ENCODE data around the gene RAPSN. TPM values are rescaled to one million over a fixed set of nuclear protein-coding genes. Genes with fewer than 3 reads are reported as not detected.
A peak's percentile ranks its signal among the peaks of the same experiment; 100 is the strongest.

RAPSN gene
- total and polyA plus RNA-seq, 5 donors from 2014 or later = 1.7 TPM; not detected in 4

- Mint-ChIP-seq H3K4me1 (peaks cover 0 to 13% (median 0%) of the 10 kb centered on the region in 4 donors), H3K27ac (no peak overlapping the region), H3K36me3 (peaks cover 9% of the 10 kb centered on the region), H3K27me3 (no peaks in the 10 kb centered on the region), H3K9me3 (peaks cover 0 to 2% (median 0%) of the 10 kb centered on the region in 7 donors), H3K4me3 (no peak overlapping the region)
- no peaks in the 10 kb centered on the region for H3K27me3 ChIP-seq (ENCODE audit: control insufficient read depth, insufficient read depth, low read length)
- ATAC-seq (ENCODE audit: low read depth in 2 of 2) (no peak), DNase-seq (no peak)
- H3K9me3 ChIP-seq (ENCODE audit: control insufficient read depth in 2 of 2, low read length in 2 of 2) = no peaks in the 10 kb centered on the region
- no peak overlapping the region for H3K27ac ChIP-seq (ENCODE audit: insufficient read depth, low read length, poor library complexity, severe bottlenecking)
- peaks cover 23% of the 10 kb centered on the region for H3K36me3 ChIP-seq (ENCODE audit: control insufficient read depth, insufficient read depth, low read length)
- peaks cover 9% of the 10 kb centered on the region for H3K4me1 ChIP-seq (ENCODE audit: control insufficient read depth, insufficient read depth, low read length, poor library complexity, severe bottlenecking)
- H3K4me3 ChIP-seq (ENCODE audit: low read depth, low read length) = no peak overlapping the region
These were observed 34.3 kb downstream of the RAPSN start for GRCh38 chr11:47414685-47415070.

DNA sequence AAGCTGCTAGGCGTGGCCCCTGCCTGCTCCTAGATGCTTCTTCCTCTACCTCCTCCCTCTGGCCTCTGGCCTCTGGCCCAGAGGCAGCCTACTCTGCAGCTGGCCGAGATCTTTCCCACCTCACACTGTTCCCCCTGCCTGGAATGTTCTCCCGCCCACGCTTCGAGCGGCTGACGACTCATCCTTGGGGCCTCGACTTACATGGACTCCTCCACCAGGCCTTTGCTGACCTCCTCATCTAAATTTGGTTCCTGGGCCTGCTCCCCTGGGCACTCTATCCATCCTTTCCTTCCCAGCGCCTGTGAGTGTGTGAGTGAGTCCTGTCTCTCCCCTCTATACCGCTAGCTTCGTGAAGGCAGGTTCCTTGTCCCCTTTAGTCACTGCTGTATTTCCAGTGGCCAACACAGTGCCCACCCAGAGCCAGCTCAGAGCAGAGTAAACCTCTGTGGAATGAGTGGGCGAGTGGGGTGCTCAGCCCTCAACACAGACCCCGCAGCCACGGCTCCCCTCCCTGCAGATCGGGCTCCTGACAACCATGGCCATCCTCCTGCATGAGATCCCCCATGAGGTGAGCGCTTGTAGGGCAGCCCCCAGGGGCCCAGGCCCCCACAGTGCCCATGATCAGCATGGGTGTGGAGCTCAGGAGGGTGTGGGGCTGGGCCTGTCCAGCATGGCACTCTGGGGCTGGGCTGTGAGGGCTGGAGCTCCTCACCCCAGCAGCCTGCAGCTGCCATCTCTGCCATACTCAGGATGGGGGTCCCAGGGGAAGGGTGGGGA is 34.8 kb downstream of the RAPSN start:
- no peak overlapping the region for H3K4me3 ChIP-seq (ENCODE audit: low read depth, low read length)
- H3K9me3 Mint-ChIP-seq = peaks cover 0 to 2% (median 0%) of the 10 kb centered on the region in 7 donors
- peak overlapping the region in 1 of 4 donors; percentile 23 for H3K4me3 Mint-ChIP-seq
- DNase-seq (no peak), ATAC-seq (ENCODE audit: low read depth in 2 of 2) (no peak)
- H3K27me3 ChIP-seq (ENCODE audit: control insufficient read depth, insufficient read depth, low read length) = no peaks in the 10 kb centered on the region
- H3K27ac Mint-ChIP-seq = peak overlapping the region in 2 of 3 donors; percentile 65 to 75
- no peak overlapping the region for H3K27ac ChIP-seq (ENCODE audit: insufficient read depth, low read length, poor library complexity, severe bottlenecking)
- H3K4me1 ChIP-seq (ENCODE audit: control insufficient read depth, insufficient read depth, low read length, poor library complexity, severe bottlenecking) = peaks cover 15% of the 10 kb centered on the region
- H3K36me3 ChIP-seq (ENCODE audit: control insufficient read depth, insufficient read depth, low read length) = peaks cover 20% of the 10 kb centered on the region
- no peaks in the 10 kb centered on the region for H3K27me3 Mint-ChIP-seq
- peaks cover 9% of the 10 kb centered on the region for H3K36me3 Mint-ChIP-seq
- no peaks in the 10 kb centered on the region for H3K9me3 ChIP-seq (ENCODE audit: control insufficient read depth in 2 of 2, low read length in 2 of 2)
- H3K4me1 Mint-ChIP-seq = peaks cover 0 to 18% (median 0%) of the 10 kb centered on the region in 4 donors

- Histone ChIP-seq H3K4me1 (ENCODE audit: control insufficient read depth, insufficient read depth, low read length, poor library complexity, severe bottlenecking) (peaks cover 21% of the 10 kb centered on the region), H3K27me3 (ENCODE audit: control insufficient read depth, insufficient read depth, low read length) (no peaks in the 10 kb centered on the region), H3K9me3 (ENCODE audit: control insufficient read depth in 2 of 2, low read length in 2 of 2) (no peaks in the 10 kb centered on the region), H3K36me3 (ENCODE audit: control insufficient read depth, insufficient read depth, low read length) (peaks cover 12% of the 10 kb centered on the region), H3K4me3 (ENCODE audit: low read depth, low read length) (no peak overlapping the region), H3K27ac (ENCODE audit: insufficient read depth, low read length, poor library complexity, severe bottlenecking) (no peak overlapping the region)
- H3K4me1 Mint-ChIP-seq = peaks cover 0 to 22% (median 0%) of the 10 kb centered on the region in 4 donors
- no peaks in the 10 kb centered on the region for H3K27me3 Mint-ChIP-seq
- DNase-seq (no peak), ATAC-seq (ENCODE audit: low read depth in 2 of 2) (no peak)
- peaks cover 0 to 2% (median 0%) of the 10 kb centered on the region in 7 donors for H3K9me3 Mint-ChIP-seq
- H3K27ac Mint-ChIP-seq = no peak overlapping the region
- H3K36me3 Mint-ChIP-seq = peaks cover 9% of the 10 kb centered on the region
- no peak overlapping the region for H3K4me3 Mint-ChIP-seq
These were observed 35.6 kb downstream of the RAPSN start for GRCh38 chr11:47413351-47413750.

DNA sequence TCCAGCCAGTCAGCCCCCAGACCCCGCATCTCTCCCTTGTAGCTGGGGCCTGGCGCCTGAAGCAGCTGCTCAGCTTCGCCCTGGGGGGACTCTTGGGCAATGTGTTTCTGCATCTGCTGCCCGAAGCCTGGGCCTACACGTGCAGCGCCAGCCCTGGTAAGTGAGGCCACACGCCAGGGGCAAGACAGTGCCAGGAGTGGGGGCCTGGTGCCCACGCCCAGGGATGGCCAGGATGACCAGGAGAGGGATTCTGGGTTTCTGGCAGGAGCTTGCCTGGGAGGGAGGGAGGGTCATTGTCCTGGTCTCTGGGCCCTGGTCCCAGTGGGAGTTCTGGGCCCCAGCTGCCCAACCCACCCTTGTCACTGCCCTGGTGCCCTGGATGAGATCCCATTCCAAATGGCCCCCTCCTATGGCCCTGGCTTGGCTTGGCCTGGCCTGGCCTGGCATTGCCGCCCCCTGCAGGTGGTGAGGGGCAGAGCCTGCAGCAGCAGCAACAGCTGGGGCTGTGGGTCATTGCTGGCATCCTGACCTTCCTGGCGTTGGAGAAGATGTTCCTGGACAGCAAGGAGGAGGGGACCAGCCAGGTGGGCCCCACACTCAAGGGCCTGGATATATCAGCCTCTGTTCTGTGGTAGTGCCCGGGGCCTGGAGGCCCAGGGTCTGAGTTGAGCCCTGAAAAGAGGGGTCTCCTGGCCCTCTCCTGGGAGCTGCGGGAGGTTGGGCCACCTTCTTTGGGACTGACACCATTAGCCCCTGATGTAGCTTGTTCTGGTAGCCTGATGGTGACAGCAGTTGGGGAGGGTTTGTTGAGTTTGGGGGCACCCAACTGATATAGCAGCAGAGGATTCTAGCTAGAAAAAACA is 36.8 kb downstream of the RAPSN start:
- Histone ChIP-seq H3K4me1 (ENCODE audit: control insufficient read depth, insufficient read depth, low read length, poor library complexity, severe bottlenecking) (peaks cover 29% of the 10 kb centered on the region), H3K9me3 (ENCODE audit: control insufficient read depth in 2 of 2, low read length in 2 of 2) (no peaks in the 10 kb centered on the region), H3K36me3 (ENCODE audit: control insufficient read depth, insufficient read depth, low read length) (peaks cover 10% of the 10 kb centered on the region), H3K27me3 (ENCODE audit: control insufficient read depth, insufficient read depth, low read length) (no peaks in the 10 kb centered on the region), H3K27ac (ENCODE audit: insufficient read depth, low read length, poor library complexity, severe bottlenecking) (no peak overlapping the region), H3K4me3 (ENCODE audit: low read depth, low read length) (no peak overlapping the region)
- Mint-ChIP-seq H3K36me3 (peaks cover 9% of the 10 kb centered on the region), H3K27ac (no peak overlapping the region), H3K4me1 (peaks cover 0 to 31% (median 3%) of the 10 kb centered on the region in 4 donors), H3K4me3 (peak overlapping the region in 1 of 4 donors; percentile 25), H3K9me3 (peaks cover 0 to 2% (median 0%) of the 10 kb centered on the region in 7 donors), H3K27me3 (no peaks in the 10 kb centered on the region)
- DNase-seq = peak; percentile 28 to 56 (median 46)
- no peak for ATAC-seq (ENCODE audit: low read depth in 2 of 2)

DNA sequence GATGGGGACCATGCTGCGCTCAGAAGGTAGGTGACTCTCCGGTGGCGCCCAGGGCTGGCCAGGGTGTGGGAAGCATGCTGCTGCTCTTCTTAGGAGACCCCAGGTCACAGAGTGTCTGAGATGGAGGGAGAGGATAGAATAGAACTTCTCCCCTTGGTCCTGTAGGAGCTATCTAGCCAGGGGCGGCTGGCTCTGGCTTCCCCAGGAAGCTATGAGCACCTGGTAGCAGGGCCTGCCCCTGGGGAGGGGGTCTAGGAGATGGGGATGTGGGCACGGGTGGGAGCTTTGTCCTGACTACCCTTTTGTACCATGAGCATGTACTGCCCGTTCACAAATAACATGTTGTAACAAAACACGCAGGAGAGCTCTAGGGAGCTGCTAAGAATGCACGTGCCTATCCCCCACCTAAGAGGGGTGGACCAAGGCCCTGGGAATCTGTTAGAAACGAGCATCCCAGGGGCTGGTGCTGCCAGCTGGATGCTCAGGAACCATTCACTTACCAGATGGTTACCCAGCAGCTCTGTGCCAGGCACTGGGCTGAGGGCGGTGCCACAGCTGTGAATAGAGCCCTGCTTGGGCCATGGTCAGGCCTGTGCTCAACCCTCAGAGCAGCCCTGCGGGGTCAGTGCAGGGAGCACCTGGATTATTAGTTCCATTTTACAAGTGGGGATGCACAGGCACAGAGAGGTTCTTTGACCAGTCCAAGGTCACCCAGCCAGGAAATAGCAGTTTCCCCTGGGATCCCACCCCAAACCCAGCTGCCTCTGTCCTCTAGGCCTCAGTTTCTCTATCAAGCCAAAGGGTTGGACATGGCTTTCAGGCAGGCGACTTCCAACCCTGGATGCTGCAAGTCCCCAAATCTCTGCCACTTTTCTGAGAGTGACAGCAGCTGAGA is 38.3 kb downstream of the RAPSN start:
- peaks cover 9% of the 10 kb centered on the region for H3K36me3 Mint-ChIP-seq
- peak overlapping the region in 2 of 3 donors; percentile 44 to 52 for H3K27ac Mint-ChIP-seq
- DNase-seq (no peak), ATAC-seq (ENCODE audit: low read depth in 2 of 2) (no peak)
- peaks cover 29% of the 10 kb centered on the region for H3K4me1 ChIP-seq (ENCODE audit: control insufficient read depth, insufficient read depth, low read length, poor library complexity, severe bottlenecking)
- no peak overlapping the region for H3K4me3 ChIP-seq (ENCODE audit: low read depth, low read length)
- H3K9me3 ChIP-seq (ENCODE audit: control insufficient read depth in 2 of 2, low read length in 2 of 2) = no peaks in the 10 kb centered on the region
- no peaks in the 10 kb centered on the region for H3K27me3 ChIP-seq (ENCODE audit: control insufficient read depth, insufficient read depth, low read length)
- H3K36me3 ChIP-seq (ENCODE audit: control insufficient read depth, insufficient read depth, low read length) = peaks cover 10% of the 10 kb centered on the region
- peaks cover 0 to 2% (median 0%) of the 10 kb centered on the region in 7 donors for H3K9me3 Mint-ChIP-seq
- no peaks in the 10 kb centered on the region for H3K27me3 Mint-ChIP-seq
- H3K4me3 Mint-ChIP-seq = peak overlapping the region in 3 of 4 donors; percentile 19 to 86 (median 35)
- peaks cover 0 to 35% (median 4%) of the 10 kb centered on the region in 4 donors for H3K4me1 Mint-ChIP-seq
- no peak overlapping the region for H3K27ac ChIP-seq (ENCODE audit: insufficient read depth, low read length, poor library complexity, severe bottlenecking)

DNA sequence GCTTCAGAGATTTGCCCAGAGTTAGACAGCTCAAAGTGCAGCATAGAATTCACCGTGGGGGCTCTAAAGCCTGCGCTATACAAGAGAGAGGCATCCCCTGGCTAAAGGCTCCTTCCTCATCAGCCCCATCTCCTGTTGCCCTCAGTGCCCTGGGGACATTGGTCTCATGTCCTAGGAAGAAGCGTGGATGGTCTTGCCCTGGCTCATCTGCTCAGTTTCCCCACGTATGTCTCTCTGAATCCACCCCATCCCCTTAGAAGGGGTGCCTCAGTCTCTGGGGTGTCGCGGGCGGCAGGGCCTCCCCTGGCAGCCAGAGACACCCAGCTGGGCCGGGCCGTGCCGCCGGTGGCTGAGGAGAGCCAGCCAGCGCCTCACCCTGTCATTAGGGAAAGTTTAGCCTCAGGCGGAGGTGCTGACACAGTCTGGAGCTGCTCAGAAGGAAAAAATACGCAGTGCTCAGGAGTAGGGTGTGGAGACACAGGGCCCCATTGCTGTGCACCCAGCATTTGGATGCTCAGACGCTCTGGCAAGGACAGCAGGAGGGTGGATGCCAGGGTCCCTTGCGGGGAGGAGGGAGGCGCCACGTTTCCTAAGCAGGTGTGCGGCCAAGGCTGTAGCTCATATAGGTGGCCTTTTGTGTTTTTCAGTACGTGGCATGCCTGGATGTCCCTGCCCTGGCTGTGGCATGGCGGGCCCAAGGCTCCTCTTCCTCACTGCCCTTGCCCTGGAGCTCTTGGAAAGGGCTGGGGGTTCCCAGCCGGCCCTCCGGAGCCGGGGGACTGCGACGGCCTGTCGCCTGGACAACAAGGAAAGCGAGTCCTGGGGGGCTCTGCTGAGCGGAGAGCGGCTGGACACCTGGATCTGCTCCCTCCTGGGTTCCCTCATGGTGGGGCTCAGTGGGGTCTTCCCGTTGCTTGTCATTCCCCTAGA is 39.2 kb downstream of the RAPSN start:
- Histone ChIP-seq H3K27ac (ENCODE audit: insufficient read depth, low read length, poor library complexity, severe bottlenecking) (no peak overlapping the region), H3K9me3 (ENCODE audit: control insufficient read depth in 2 of 2, low read length in 2 of 2) (no peaks in the 10 kb centered on the region), H3K4me3 (ENCODE audit: low read depth, low read length) (no peak overlapping the region), H3K27me3 (ENCODE audit: control insufficient read depth, insufficient read depth, low read length) (no peaks in the 10 kb centered on the region), H3K36me3 (ENCODE audit: control insufficient read depth, insufficient read depth, low read length) (peaks cover 10% of the 10 kb centered on the region), H3K4me1 (ENCODE audit: control insufficient read depth, insufficient read depth, low read length, poor library complexity, severe bottlenecking) (peaks cover 29% of the 10 kb centered on the region)
- Mint-ChIP-seq H3K27ac (peak overlapping the region; percentile 90 to 98 (median 97)), H3K4me1 (peaks cover 0 to 35% (median 5%) of the 10 kb centered on the region in 4 donors), H3K36me3 (peaks cover 9% of the 10 kb centered on the region), H3K4me3 (peak overlapping the region; percentile 87 to 97 (median 94)), H3K27me3 (no peaks in the 10 kb centered on the region), H3K9me3 (peaks cover 0 to 2% (median 0%) of the 10 kb centered on the region in 7 donors)
- no peak for ATAC-seq (ENCODE audit: low read depth in 2 of 2)
- no peak for DNase-seq
